Endothelial cell of umbilical vein (primary cell): Measurements from ENCODE around the gene RNF135. TPM values are rescaled to one million over a fixed set of nuclear protein-coding genes. Genes with fewer than 3 reads are reported as not detected.

Source experiments
- BruUV-seq: library from RNA; stranded (reverse); fragments of 400-500 nt; replicated peaks from 2 replicates; lab custom pipeline; 2021; lab: Mats Ljungman, UMichigan
- CTCF ChIA-PET: fragments of 300-600, 350-600 bp; sonication (Branson Sonifier 250); formaldehyde crosslinking; loops from one replicate; lab custom pipeline; 2021; ENCODE audit warnings: antibody characterized with exemption, inconsistent platforms; lab: Charles Lee
- POLR2A ChIA-PET: fragments of 300-600, 350-600 bp; sonication (Branson Sonifier 250); formaldehyde crosslinking; loops from one replicate; lab custom pipeline; 2021; ENCODE audit warnings: antibody characterized with exemption, inconsistent platforms; lab: Charles Lee
- DNase-seq: peaks from one replicate; pipeline ENCODE4 v3.0.0-alpha.2; 2011; ENCODE audit warnings: low read depth, low spot score
- FAIRE-seq: peaks from 2 replicates; lab custom pipeline; 2011; peaks lifted over from hg19 to GRCh38; lab: Jason Lieb, UNC
- H2AFZ ChIP-seq: 2 replicates; pipeline ENCODE4 v1.6.0; 2012; ENCODE audit warnings: low read depth, low read length, control low read depth, inconsistent platforms
- H3K27ac ChIP-seq: 2 replicates; pipeline ENCODE4 v1.5.1; 2011; ENCODE audit warnings: low read depth, mild to moderate bottlenecking, control low read depth, low read length, moderate library complexity; ENCODE audit not compliant: insufficient read depth
- H3K27me3 ChIP-seq, 2 experiments: 2 replicates each; pipeline versions ENCODE4 v1.6.0 to v1.6.1; 2011; ENCODE audit warnings: low read length in 2 of 2, mixed read lengths in 1 of 2; ENCODE audit not compliant: control insufficient read depth in 2 of 2, insufficient read depth in 2 of 2
- H3K36me3 ChIP-seq, 2 experiments: 2 replicates in 1 of 2; 3 replicates in 1 of 2; pipeline ENCODE4 v1.5.1; 2011; ENCODE audit warnings: low read length in 2 of 2, mild to moderate bottlenecking in 1 of 2, moderate library complexity in 1 of 2; ENCODE audit not compliant: control insufficient read depth in 2 of 2, insufficient read depth in 2 of 2; ENCODE audit errors: extremely low read depth in 1 of 2
- H3K4me1 ChIP-seq: 3 replicates; pipeline ENCODE4 v1.5.1; 2011; ENCODE audit warnings: mild to moderate bottlenecking, low read length; ENCODE audit not compliant: control insufficient read depth, insufficient read depth; ENCODE audit errors: extremely low read depth
- H3K4me2 ChIP-seq: 2 replicates; pipeline ENCODE4 v1.6.1; 2011; ENCODE audit warnings: low read length, control low read depth, mixed read lengths; ENCODE audit not compliant: insufficient read depth
- H3K4me3 ChIP-seq, 3 experiments: fragments of 200-600 bp in 1 of 3; sonication (generic), shearing (Covaris generic) in 1 of 3; replicated peaks in 1 of 3; 2 replicates each; pipeline ENCODE4 v1.5.1; 2011 to 2016; ENCODE audit warnings: control low read depth in 3 of 3, low read length in 3 of 3, mild to moderate bottlenecking in 2 of 3, inconsistent platforms in 1 of 3, low read depth in 1 of 3, moderate library complexity in 1 of 3; ENCODE audit not compliant: insufficient read depth in 1 of 3
- H3K79me2 ChIP-seq: 2 replicates; pipeline ENCODE4 v1.6.0; 2012; ENCODE audit warnings: low read length, inconsistent platforms; ENCODE audit not compliant: control insufficient read depth, insufficient read depth
- H3K9ac ChIP-seq: replicated peaks from 2 replicates; pipeline ENCODE3; 2011; ENCODE audit warnings: low read length, control low read depth; ENCODE audit not compliant: insufficient read depth; ENCODE audit errors: extremely low read depth
- H3K9me1 ChIP-seq: replicated peaks from 3 replicates; pipeline ENCODE4 v1.6.0; 2011; ENCODE audit warnings: mild to moderate bottlenecking, low read length; ENCODE audit not compliant: control insufficient read depth, insufficient read depth; ENCODE audit errors: extremely low read depth
- H3K9me3 ChIP-seq: replicated peaks from 2 replicates; pipeline ENCODE4 v1.5.1; 2012; ENCODE audit warnings: low read length, inconsistent platforms; ENCODE audit not compliant: control insufficient read depth, insufficient read depth
- H4K20me1 ChIP-seq: replicated peaks from 2 replicates; pipeline ENCODE3; 2011; ENCODE audit warnings: mild to moderate bottlenecking, low read length; ENCODE audit not compliant: control insufficient read depth, insufficient read depth; ENCODE audit errors: extremely low read depth
- EZH2 ChIP-seq: IDR thresholded peaks from 2 replicates; pipeline ENCODE4 v1.6.1; 2012; ENCODE audit warnings: borderline replicate concordance, low read depth, mild to moderate bottlenecking, moderate library complexity, low read length, inconsistent platforms; ENCODE audit not compliant: severe bottlenecking
- FOS ChIP-seq: IDR thresholded peaks from 2 replicates; pipeline ENCODE4 v1.6.1; 2011; ENCODE audit warnings: mild to moderate bottlenecking, low read length, moderate library complexity, borderline replicate concordance; ENCODE audit not compliant: insufficient read depth
- GATA2 ChIP-seq: IDR thresholded peaks from 2 replicates; pipeline ENCODE4 v1.7.0; 2011; ENCODE audit warnings: low read depth, mild to moderate bottlenecking, moderate library complexity, mixed read lengths, low read length; ENCODE audit not compliant: insufficient read length, insufficient read depth
- JUN ChIP-seq: IDR thresholded peaks from 2 replicates; pipeline ENCODE4 v1.6.1; 2011; ENCODE audit warnings: borderline replicate concordance, low read depth; ENCODE audit not compliant: insufficient read length, insufficient read depth
- MAX ChIP-seq: IDR thresholded peaks from 2 replicates; pipeline ENCODE4 v1.6.1; 2011; ENCODE audit not compliant: insufficient read depth, insufficient read length
- MYC ChIP-seq: IDR thresholded peaks from one replicate; pipeline ENCODE4 v1.6.1; 2011; ENCODE audit warnings: mild to moderate bottlenecking, low read depth, low read length
- POLR2A ChIP-seq: IDR thresholded peaks from 2 replicates; pipeline ENCODE4 v1.6.1; 2012; ENCODE audit warnings: low read depth, mild to moderate bottlenecking, control low read depth, low read length
- POLR2AphosphoS5 ChIP-seq: IDR thresholded peaks from 2 replicates; pipeline ENCODE4 v1.6.1; 2012; ENCODE audit warnings: low read depth, mild to moderate bottlenecking, control low read depth, low read length, moderate library complexity; ENCODE audit not compliant: insufficient read depth
- dilution Hi-C: fragments of 300-500 bp; cut with MboI; formaldehyde crosslinking; loops from one replicate; pipeline ENCODE4 v1.15.0; 2019; ENCODE audit warnings: low sequenced_read_pairs; ENCODE audit not compliant: extremely low pct_ligation_motif_present
- intact Hi-C: fragments of 100-400 bp; cut with micrococcal nuclease; formaldehyde crosslinking; loops from one replicate; pipeline ENCODE4 v1.10.0; 2022
- polyA plus RNA-seq, 4 experiments: library from polyadenylated mRNA; depleted of rRNA in 3 of 4; stranded (reverse) in 3 of 4; unstranded in 1 of 4; fragments of >200 nt; gene quantifications; 2 replicates each; pipeline versions ENCODE4 v1.2.1 to v1.2.3, GENCODE V29; 2011 to 2012; ENCODE audit warnings: missing spikeins in 1 of 4
- total RNA-seq: library from RNA; stranded (reverse); gene quantifications from 2 replicates; pipeline ENCODE4 v1.2.3, GENCODE V29; 2021
- TF ChIP-seq, protein P1 (sequence below), 2 donors: IDR thresholded peaks; 1 replicate in 1 of 2; 2 replicates in 1 of 2; pipeline ENCODE4 v1.5.1; 2011; ENCODE audit warnings: low read length in 2 of 2, mild to moderate bottlenecking in 2 of 2, moderate library complexity in 2 of 2, control low read depth in 1 of 2, inconsistent platforms in 1 of 2, low read depth in 1 of 2; ENCODE audit not compliant: insufficient read depth in 1 of 2; ENCODE audit errors: extremely low read depth in 1 of 2

RNF135 gene
- total and polyA plus RNA-seq, 2 donors (not counting 3 experiments of a cell fraction or from before 2014, with no cell fraction given) = 11.6 to 12.0 TPM

- BruUV-seq = no TSS peak
- dilution Hi-C loops = no loop called here
These were observed 36.9 kb upstream of the RNF135 start for GRCh38 chr17:30933966-30934365.

More at GRCh38 chr17:30933966-30934365, 36.9 kb upstream of the RNF135 start:
- no peaks in the 10 kb centered on the region for H3K79me2 ChIP-seq
- FAIRE-seq (no peak), DNase-seq (no peak)
- no peak overlapping the region for H2AFZ ChIP-seq
- H3K4me1 ChIP-seq = no peaks in the 10 kb centered on the region
- intact Hi-C loops = no loop called here
- H4K20me1 ChIP-seq = no peaks in the 10 kb centered on the region
- H3K9me3 ChIP-seq = no peaks in the 10 kb centered on the region
- no peaks in the 10 kb centered on the region for H3K9me1 ChIP-seq
- no peak overlapping the region for H3K4me2 ChIP-seq
- ChIA-PET POLR2A (interaction anchor here (0.6 kb wide), 1 partner anchor 1954 kb away, joined by 3 read pairs; no protein-coding TSS in a partner anchor), CTCF (interaction anchor here (1.2 to 1.6 kb wide), 2 partner anchors 11 kb away, joined by 4 read pairs; no protein-coding TSS in a partner anchor)
- no peak overlapping the region for H3K4me3 ChIP-seq
- no peak overlapping the region for H3K9ac ChIP-seq
- H3K36me3 ChIP-seq = no peaks in the 10 kb centered on the region
- no peak overlapping the region for H3K27ac ChIP-seq
- H3K27me3 ChIP-seq = peaks cover 7 to 12% of the 10 kb centered on the region in 2 experiments
- TF ChIP-seq, protein P1, sequence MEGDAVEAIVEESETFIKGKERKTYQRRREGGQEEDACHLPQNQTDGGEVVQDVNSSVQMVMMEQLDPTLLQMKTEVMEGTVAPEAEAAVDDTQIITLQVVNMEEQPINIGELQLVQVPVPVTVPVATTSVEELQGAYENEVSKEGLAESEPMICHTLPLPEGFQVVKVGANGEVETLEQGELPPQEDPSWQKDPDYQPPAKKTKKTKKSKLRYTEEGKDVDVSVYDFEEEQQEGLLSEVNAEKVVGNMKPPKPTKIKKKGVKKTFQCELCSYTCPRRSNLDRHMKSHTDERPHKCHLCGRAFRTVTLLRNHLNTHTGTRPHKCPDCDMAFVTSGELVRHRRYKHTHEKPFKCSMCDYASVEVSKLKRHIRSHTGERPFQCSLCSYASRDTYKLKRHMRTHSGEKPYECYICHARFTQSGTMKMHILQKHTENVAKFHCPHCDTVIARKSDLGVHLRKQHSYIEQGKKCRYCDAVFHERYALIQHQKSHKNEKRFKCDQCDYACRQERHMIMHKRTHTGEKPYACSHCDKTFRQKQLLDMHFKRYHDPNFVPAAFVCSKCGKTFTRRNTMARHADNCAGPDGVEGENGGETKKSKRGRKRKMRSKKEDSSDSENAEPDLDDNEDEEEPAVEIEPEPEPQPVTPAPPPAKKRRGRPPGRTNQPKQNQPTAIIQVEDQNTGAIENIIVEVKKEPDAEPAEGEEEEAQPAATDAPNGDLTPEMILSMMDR (IDR thresholded peaks at IDR 0.05; ENCODE audit: extremely low read depth in 1 of 2, insufficient read depth in 1 of 2, low read depth in 1 of 2, low read length in 2 of 2) = no peak
- TF ChIP-seq FOS (no peak), POLR2AphosphoS5 (no peak), MYC (no peak), MAX (no peak), GATA2 (no peak), POLR2A (no peak), JUN (no peak), EZH2 (no peak)
